Mesenchymal stem cell (in vitro differentiated cells and primary cell): ENCODE results near the gene PBX1.

Experiments
- DNase-seq: peaks from one replicate; pipeline ENCODE4 v3.0.0-alpha.2; 2013
- H2AFZ ChIP-seq: one replicate; pipeline ENCODE4 v1.6.1; 2013; ENCODE audit warnings: low read depth, mild to moderate bottlenecking, control low read depth, inconsistent platforms, low read length, moderate library complexity
- H2AK5ac ChIP-seq: 2 replicates; pipeline ENCODE4 v1.6.1; 2013; ENCODE audit warnings: low read length, moderate library complexity, mild to moderate bottlenecking, inconsistent platforms; ENCODE audit not compliant: severe bottlenecking
- H2BK120ac ChIP-seq: one replicate; pipeline ENCODE4 v1.6.1; 2013; ENCODE audit warnings: low read depth, mild to moderate bottlenecking, inconsistent platforms, low read length, moderate library complexity
- H2BK12ac ChIP-seq, 2 experiments: one replicate each; pipeline ENCODE4 v1.6.1; 2013; ENCODE audit warnings: inconsistent platforms in 2 of 2, low read length in 2 of 2, mild to moderate bottlenecking in 2 of 2, moderate library complexity in 2 of 2, control low read depth in 1 of 2
- H2BK15ac ChIP-seq: one replicate; pipeline ENCODE4 v1.6.1; 2013; ENCODE audit warnings: mild to moderate bottlenecking, low read depth, inconsistent platforms; ENCODE audit not compliant: poor library complexity, severe bottlenecking
- H2BK5ac ChIP-seq: 2 replicates; pipeline ENCODE4 v1.6.1; 2013; ENCODE audit warnings: low read depth, mild to moderate bottlenecking, low read length, control low read depth, inconsistent platforms; ENCODE audit not compliant: poor library complexity, severe bottlenecking
- H3K14ac ChIP-seq, 2 experiments: one replicate each; pipeline ENCODE4 v1.6.1; 2013; ENCODE audit warnings: inconsistent platforms in 2 of 2, low read length in 2 of 2, control low read depth in 1 of 2, mild to moderate bottlenecking in 1 of 2, moderate library complexity in 1 of 2
- H3K18ac ChIP-seq, 2 experiments: one replicate each; pipeline ENCODE4 v1.6.1; 2013; ENCODE audit warnings: inconsistent platforms in 2 of 2, low read length in 2 of 2, control low read depth in 1 of 2, low read depth in 1 of 2, mild to moderate bottlenecking in 1 of 2
- H3K23ac ChIP-seq, 2 experiments: one replicate each; pipeline ENCODE4 v1.6.1; 2013; ENCODE audit warnings: inconsistent platforms in 2 of 2, low read length in 2 of 2, mild to moderate bottlenecking in 2 of 2, moderate library complexity in 2 of 2, control low read depth in 1 of 2
- H3K27ac ChIP-seq: 2 replicates; pipeline ENCODE4 v1.5.1; 2013; ENCODE audit warnings: mild to moderate bottlenecking, moderate library complexity, low read length, control low read depth, inconsistent platforms; ENCODE audit not compliant: poor library complexity, severe bottlenecking
- H3K27me3 ChIP-seq, 2 experiments: 2 replicates each; pipeline versions ENCODE4 v1.6.1 to v1.7.0; 2013; ENCODE audit warnings: low read length in 2 of 2, mild to moderate bottlenecking in 2 of 2, moderate library complexity in 2 of 2, control low read depth in 1 of 2, inconsistent platforms in 1 of 2; ENCODE audit not compliant: control insufficient read depth in 1 of 2, insufficient read depth in 1 of 2
- H3K36me3 ChIP-seq, 2 experiments: 2 replicates each; pipeline versions ENCODE4 v1.6.1 to v1.7.0; 2013; ENCODE audit warnings: low read length in 2 of 2, control low read depth in 1 of 2, inconsistent platforms in 1 of 2, low read depth in 1 of 2, mild to moderate bottlenecking in 1 of 2; ENCODE audit not compliant: insufficient read depth in 2 of 2, control insufficient read depth in 1 of 2
- H3K4ac ChIP-seq, 2 experiments: one replicate each; pipeline ENCODE4 v1.6.1; 2013; ENCODE audit warnings: inconsistent platforms in 2 of 2, low read length in 2 of 2, mild to moderate bottlenecking in 2 of 2, moderate library complexity in 2 of 2, control low read depth in 1 of 2, low read depth in 1 of 2
- H3K4me1 ChIP-seq: 2 replicates; pipeline ENCODE4 v1.6.1; 2013; ENCODE audit warnings: low read depth, low read length, control low read depth; ENCODE audit not compliant: control insufficient read depth, insufficient read depth
- H3K4me2 ChIP-seq: 2 replicates; pipeline ENCODE4 v1.6.1; 2013; ENCODE audit warnings: low read length, mild to moderate bottlenecking, inconsistent platforms; ENCODE audit not compliant: poor library complexity, severe bottlenecking
- H3K4me3 ChIP-seq, 2 experiments: 2 replicates each; pipeline versions ENCODE4 v1.5.1 to v1.7.0; 2013; ENCODE audit warnings: low read length in 2 of 2, mild to moderate bottlenecking in 2 of 2, control low read depth in 1 of 2, low read depth in 1 of 2; ENCODE audit not compliant: insufficient read depth in 1 of 2
- H3K79me1 ChIP-seq: replicated peaks from 2 replicates; pipeline ENCODE4 v1.6.1; 2013; ENCODE audit warnings: mild to moderate bottlenecking, control low read depth, low read length, inconsistent platforms; ENCODE audit not compliant: poor library complexity, severe bottlenecking
- H3K9ac ChIP-seq: 2 replicates; pipeline ENCODE4 v1.7.0; 2013; ENCODE audit warnings: mild to moderate bottlenecking, low read length, moderate library complexity
- H3K9me3 ChIP-seq: 2 replicates; pipeline ENCODE4 v1.7.0; 2013; ENCODE audit warnings: mild to moderate bottlenecking, low read length; ENCODE audit not compliant: control insufficient read depth
- H4K8ac ChIP-seq: one replicate; pipeline ENCODE4 v1.6.1; 2013; ENCODE audit warnings: inconsistent platforms, mild to moderate bottlenecking, low read length, moderate library complexity
- H4K91ac ChIP-seq: one replicate; pipeline ENCODE4 v1.6.1; 2013; ENCODE audit warnings: mild to moderate bottlenecking, low read length, inconsistent platforms
- WGBS: methylation state at CpG from one replicate; pipeline ENCODE4 v1.1.7; 2013; ENCODE audit warnings: mixed read lengths; 5-methylcytosine and 5-hydroxymethylcytosine counted together

PBX1 gene

GRCh38 chr1:164720440-164721227 lies 161.7 kb downstream of the PBX1 start:
- H4K8ac ChIP-seq = peak overlapping the region; percentile 67
- peaks cover 6% of the 10 kb centered on the region for H3K79me1 ChIP-seq
- H3K4me2 ChIP-seq = peak overlapping the region; percentile 25
- WGBS = 82% methylated on average over 6 of the region's 7 CpGs
- peaks cover 0 to 20% of the 10 kb centered on the region in 2 experiments for H3K27me3 ChIP-seq
- no peak overlapping the region for H2BK120ac ChIP-seq
- H2BK12ac ChIP-seq = no peak overlapping the region
- H2BK5ac ChIP-seq = no peak overlapping the region
- H3K23ac ChIP-seq = no peak overlapping the region
- H3K9me3 ChIP-seq = no peaks in the 10 kb centered on the region
- H2BK15ac ChIP-seq = no peak overlapping the region
- H3K18ac ChIP-seq = no peak overlapping the region
- H4K91ac ChIP-seq = no peak overlapping the region
- peak; percentile 33 for DNase-seq
- peaks cover 8% of the 10 kb centered on the region for H3K4me1 ChIP-seq
- no peak overlapping the region for H3K4me3 ChIP-seq
- H3K9ac ChIP-seq = no peak overlapping the region
- H3K27ac ChIP-seq = no peak overlapping the region
- peak overlapping the region in 1 of 2 experiments; percentile 41 for H3K14ac ChIP-seq
- H3K36me3 ChIP-seq = no peaks in the 10 kb centered on the region
- no peak overlapping the region for H2AK5ac ChIP-seq
- no peak overlapping the region for H3K4ac ChIP-seq
- H2AFZ ChIP-seq = no peak overlapping the region

DNA sequence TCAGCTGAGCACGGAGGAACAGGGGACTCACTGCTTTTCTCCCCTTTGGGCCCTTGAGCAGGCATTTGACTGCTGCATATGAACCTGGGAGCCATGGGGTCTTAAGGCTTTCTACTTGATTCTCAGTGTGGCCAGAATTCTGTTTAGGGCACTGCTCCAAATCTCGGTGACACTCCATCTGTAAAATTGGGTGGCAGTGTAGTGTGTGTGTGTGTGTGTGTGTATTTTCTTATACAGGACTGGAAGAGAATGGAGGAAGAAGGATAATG lies 162.2 kb downstream of the PBX1 start:
- no peak overlapping the region for H2AFZ ChIP-seq
- H3K23ac ChIP-seq = no peak overlapping the region
- H3K4me2 ChIP-seq = peak overlapping the region; percentile 25
- no peak overlapping the region for H2BK5ac ChIP-seq
- H3K9ac ChIP-seq = no peak overlapping the region
- H3K9me3 ChIP-seq = no peaks in the 10 kb centered on the region
- no peak overlapping the region for H4K91ac ChIP-seq
- H3K14ac ChIP-seq = peak overlapping the region in 1 of 2 experiments; percentile 41
- peaks cover 0 to 20% of the 10 kb centered on the region in 2 experiments for H3K27me3 ChIP-seq
- DNase-seq = no peak
- H2AK5ac ChIP-seq = no peak overlapping the region
- H2BK15ac ChIP-seq = no peak overlapping the region
- H3K4ac ChIP-seq = no peak overlapping the region
- H3K4me3 ChIP-seq = no peak overlapping the region
- no peak overlapping the region for H3K27ac ChIP-seq
- no peaks in the 10 kb centered on the region for H3K36me3 ChIP-seq
- no peak overlapping the region for H2BK120ac ChIP-seq
- H3K4me1 ChIP-seq = peaks cover 8% of the 10 kb centered on the region
- H3K18ac ChIP-seq = no peak overlapping the region
- H3K79me1 ChIP-seq = peaks cover 6% of the 10 kb centered on the region
- peak overlapping the region; percentile 67 for H4K8ac ChIP-seq
- WGBS = 89% methylated on average over 2 of the region's 2 CpGs
- no peak overlapping the region for H2BK12ac ChIP-seq

DNA sequence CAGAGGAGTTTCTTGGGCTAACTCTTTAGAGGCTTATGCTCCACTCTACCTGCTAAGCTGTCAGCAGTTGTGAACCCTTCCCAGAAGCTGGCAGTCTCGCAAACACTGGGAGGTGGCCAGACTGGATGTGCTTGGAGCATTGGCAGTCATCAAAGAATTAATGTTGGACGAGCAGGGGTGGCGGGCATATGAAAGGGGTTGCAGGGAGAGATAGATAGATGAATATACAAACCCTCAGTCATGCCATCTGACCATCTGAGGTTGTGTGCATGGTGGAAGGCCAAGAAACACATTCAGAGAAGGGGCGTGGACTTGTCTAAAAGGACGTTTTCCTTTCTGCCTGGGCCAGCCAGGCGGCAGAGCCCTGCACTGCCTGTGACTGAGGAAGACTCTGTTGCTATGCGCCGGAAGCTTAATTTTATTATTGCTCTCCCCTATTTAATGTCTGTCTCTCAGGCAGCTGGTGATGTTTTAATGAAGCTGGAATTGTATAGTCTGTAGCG lies 164.4 kb downstream of the PBX1 start:
- H3K23ac ChIP-seq = no peak overlapping the region
- no peak overlapping the region for H3K4me3 ChIP-seq
- no peak overlapping the region for H3K14ac ChIP-seq
- H3K4me1 ChIP-seq = peaks cover 8% of the 10 kb centered on the region
- no peak overlapping the region for H4K8ac ChIP-seq
- DNase-seq = no peak
- no peak overlapping the region for H3K9ac ChIP-seq
- H3K4me2 ChIP-seq = no peak overlapping the region
- no peak overlapping the region for H2AK5ac ChIP-seq
- no peak overlapping the region for H4K91ac ChIP-seq
- 90% methylated on average over 7 of the region's 9 CpGs for WGBS
- peaks cover 0 to 14% of the 10 kb centered on the region in 2 experiments for H3K27me3 ChIP-seq
- H2AFZ ChIP-seq = no peak overlapping the region
- H3K9me3 ChIP-seq = no peaks in the 10 kb centered on the region
- H2BK5ac ChIP-seq = no peak overlapping the region
- no peak overlapping the region for H3K27ac ChIP-seq
- H2BK15ac ChIP-seq = no peak overlapping the region
- H3K36me3 ChIP-seq = no peaks in the 10 kb centered on the region
- peaks cover 6% of the 10 kb centered on the region for H3K79me1 ChIP-seq
- H3K18ac ChIP-seq = no peak overlapping the region
- no peak overlapping the region for H2BK12ac ChIP-seq
- H2BK120ac ChIP-seq = no peak overlapping the region
- H3K4ac ChIP-seq = no peak overlapping the region

DNA sequence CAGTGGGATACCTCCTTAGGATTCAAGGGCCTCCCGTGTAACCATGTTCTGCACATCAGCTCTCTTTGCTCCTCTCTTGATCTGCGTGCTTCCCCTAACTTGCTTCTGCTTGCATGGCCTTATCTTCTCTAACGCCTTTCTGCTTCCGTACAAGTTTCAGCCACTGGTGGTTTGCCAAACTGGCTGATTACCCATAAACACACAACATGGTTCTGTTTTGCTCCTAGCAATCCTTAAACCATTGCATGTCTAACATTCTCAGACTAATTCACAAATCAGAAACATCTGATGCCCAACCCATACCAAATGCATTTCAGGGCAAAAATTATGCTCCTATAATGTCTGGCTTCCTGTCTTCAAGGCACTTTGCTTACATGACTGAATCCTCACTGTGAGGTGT lies 166.4 kb downstream of the PBX1 start:
- Histone ChIP-seq H3K27ac (no peak overlapping the region), H3K9me3 (no peaks in the 10 kb centered on the region), H3K18ac (peak overlapping the region; percentile 41 to 54), H3K14ac (no peak overlapping the region), H4K91ac (no peak overlapping the region), H3K4me1 (peaks cover 6% of the 10 kb centered on the region), H3K9ac (no peak overlapping the region), H3K4ac (peak overlapping the region in 1 of 2 experiments; percentile 3), H3K4me3 (no peak overlapping the region), H3K4me2 (no peak overlapping the region), H2AK5ac (no peak overlapping the region), H3K23ac (peak overlapping the region in 1 of 2 experiments; percentile 60), H2BK120ac (no peak overlapping the region), H2BK12ac (peak overlapping the region; percentile 18 to 29), H2AFZ (no peak overlapping the region), H3K27me3 (peaks cover 0 to 11% of the 10 kb centered on the region in 2 experiments), H4K8ac (no peak overlapping the region), H3K79me1 (peaks cover 6% of the 10 kb centered on the region), H2BK15ac (no peak overlapping the region), H2BK5ac (no peak overlapping the region), H3K36me3 (no peaks in the 10 kb centered on the region)
- DNase-seq = no peak
- 92% methylated on average over 4 of the region's 4 CpGs for WGBS
